Neural cell (in vitro differentiated cells): ENCODE measurements around the gene PSMG3. TPM values are rescaled to one million over a fixed set of nuclear protein-coding genes. Genes with fewer than 3 reads are reported as not detected.
A peak's percentile ranks its signal among the peaks of the same experiment; 100 is the strongest.

Source experiments
- H2AFZ ChIP-seq: fragments of 200-600, 300-800 bp; sonication (generic), shearing (Covaris generic); 2 replicates; pipeline ENCODE4 v1.6.0; 2014; ENCODE audit warnings: low read depth, mild to moderate bottlenecking, antibody characterized with exemption, low read length, moderate library complexity
- H3F3A ChIP-seq: fragments of 200-600 bp; shearing (Covaris generic); 2 replicates; pipeline ENCODE4 v1.6.1; 2016; ENCODE audit warnings: mild to moderate bottlenecking, moderate library complexity, mixed read lengths, antibody characterized with exemption, low read length; ENCODE audit not compliant: insufficient read depth, poor library complexity, severe bottlenecking
- H3K27ac ChIP-seq: fragments of 200-600, 300-800 bp; sonication (generic), shearing (Covaris generic); 2 replicates; pipeline ENCODE4 v1.5.1; 2014; ENCODE audit warnings: mild to moderate bottlenecking, low read length, moderate library complexity
- H3K27me3 ChIP-seq: fragments of 300-800, 200-600 bp; sonication (generic), shearing (Covaris generic); 2 replicates; pipeline ENCODE4 v1.6.0; 2014; ENCODE audit warnings: mild to moderate bottlenecking, low read depth, low read length, moderate library complexity; ENCODE audit not compliant: insufficient read depth
- H3K36me3 ChIP-seq: fragments of 300-800, 200-600 bp; sonication (generic), shearing (Covaris generic); 2 replicates; pipeline ENCODE4 v1.5.1; 2014; ENCODE audit warnings: mild to moderate bottlenecking, antibody characterized with exemption, low read length, moderate library complexity; ENCODE audit not compliant: insufficient read depth
- H3K4me2 ChIP-seq: fragments of 300-800, 200-600 bp; sonication (generic), shearing (Covaris generic); 2 replicates; pipeline ENCODE4 v1.6.0; 2014; ENCODE audit warnings: mild to moderate bottlenecking, low read length
- H3K4me3 ChIP-seq: fragments of 300-800, 200-600 bp; sonication (generic), shearing (Covaris generic); 2 replicates; pipeline ENCODE4 v1.5.1; 2014; ENCODE audit warnings: mild to moderate bottlenecking, low read length, moderate library complexity
- H3K79me2 ChIP-seq: fragments of 200-600 bp; shearing (Covaris generic); replicated peaks from 2 replicates; pipeline ENCODE4 v1.6.0; 2014; ENCODE audit warnings: mild to moderate bottlenecking, low read length, moderate library complexity; ENCODE audit not compliant: insufficient read depth
- H3K9ac ChIP-seq: fragments of 300-800, 200-600 bp; sonication (generic), shearing (Covaris generic); 2 replicates; pipeline ENCODE4 v1.6.1; 2016; ENCODE audit warnings: mild to moderate bottlenecking, low read length, mixed read lengths
- H3K9me2 ChIP-seq: fragments of 200-600 bp; shearing (Covaris generic); 2 replicates; pipeline ENCODE4 v1.6.1; 2016; ENCODE audit warnings: mild to moderate bottlenecking, low read length, mixed read lengths; ENCODE audit not compliant: insufficient read depth
- H3K9me3 ChIP-seq: fragments of 200-600, 300-800 bp; sonication (generic), shearing (Covaris generic); 2 replicates; pipeline ENCODE4 v1.6.1; 2016; ENCODE audit warnings: mild to moderate bottlenecking, mixed run types, low read length, moderate library complexity, mixed read lengths
- H4K20me1 ChIP-seq: fragments of 200-600 bp; shearing (Covaris generic); 2 replicates; pipeline ENCODE4 v1.6.1; 2016; ENCODE audit warnings: mild to moderate bottlenecking, mixed run types; ENCODE audit not compliant: insufficient read depth
- EP300 ChIP-seq: fragments of 450-650 bp; conservative IDR thresholded peaks from 2 replicates; pipeline ENCODE4 v1.6.1; 2014; ENCODE audit warnings: antibody characterized with exemption, mild to moderate bottlenecking, moderate library complexity; ENCODE audit not compliant: poor library complexity, severe bottlenecking
- EZH2 ChIP-seq: fragments of 200-600, 300-800 bp; shearing (Covaris generic), sonication (generic); IDR thresholded peaks from 2 replicates; pipeline ENCODE4 v1.6.1; 2014; ENCODE audit warnings: antibody characterized with exemption, low read length, borderline replicate concordance, mild to moderate bottlenecking; ENCODE audit not compliant: insufficient read depth, poor library complexity, severe bottlenecking
- MXI1 ChIP-seq: fragments of 450-650 bp; conservative IDR thresholded peaks from 2 replicates; pipeline ENCODE4 v1.6.1; 2014; ENCODE audit warnings: antibody characterized with exemption, mild to moderate bottlenecking; ENCODE audit not compliant: poor library complexity, severe bottlenecking
- POLR2AphosphoS5 ChIP-seq: IDR thresholded peaks from 2 replicates; pipeline ENCODE4 v1.6.1; 2012
- RAD21 ChIP-seq: fragments of 450-650 bp; conservative IDR thresholded peaks from 2 replicates; pipeline ENCODE4 v1.6.1; 2014; ENCODE audit warnings: antibody characterized with exemption, mild to moderate bottlenecking, moderate library complexity
- SMC3 ChIP-seq: fragments of 450-650 bp; conservative IDR thresholded peaks from 2 replicates; pipeline ENCODE4 v1.6.1; 2014; ENCODE audit warnings: antibody characterized with exemption, mild to moderate bottlenecking, moderate library complexity; ENCODE audit not compliant: poor library complexity
- TAF1 ChIP-seq: IDR thresholded peaks from 2 replicates; pipeline ENCODE4 v1.6.1; 2012; ENCODE audit warnings: low read depth
- polyA plus RNA-seq: library from polyadenylated mRNA; depleted of rRNA; stranded (reverse); fragments of >200 nt; gene quantifications from 2 replicates; pipeline ENCODE4 v1.2.3, GENCODE V29; 2014
- TF ChIP-seq, protein P1 (sequence below): IDR thresholded peaks from 2 replicates; pipeline ENCODE4 v1.6.1; 2012; ENCODE audit warnings: borderline replicate concordance
- TF ChIP-seq, protein P2 (sequence below): fragments of 450-650 bp; IDR thresholded peaks from 2 replicates; pipeline ENCODE4 v1.5.1; 2014; ENCODE audit warnings: antibody characterized with exemption, mild to moderate bottlenecking, moderate library complexity; ENCODE audit not compliant: poor library complexity, severe bottlenecking

PSMG3 gene
- polyA plus RNA-seq, 1 donor from 2014 or later, result 50.6 TPM

DNA sequence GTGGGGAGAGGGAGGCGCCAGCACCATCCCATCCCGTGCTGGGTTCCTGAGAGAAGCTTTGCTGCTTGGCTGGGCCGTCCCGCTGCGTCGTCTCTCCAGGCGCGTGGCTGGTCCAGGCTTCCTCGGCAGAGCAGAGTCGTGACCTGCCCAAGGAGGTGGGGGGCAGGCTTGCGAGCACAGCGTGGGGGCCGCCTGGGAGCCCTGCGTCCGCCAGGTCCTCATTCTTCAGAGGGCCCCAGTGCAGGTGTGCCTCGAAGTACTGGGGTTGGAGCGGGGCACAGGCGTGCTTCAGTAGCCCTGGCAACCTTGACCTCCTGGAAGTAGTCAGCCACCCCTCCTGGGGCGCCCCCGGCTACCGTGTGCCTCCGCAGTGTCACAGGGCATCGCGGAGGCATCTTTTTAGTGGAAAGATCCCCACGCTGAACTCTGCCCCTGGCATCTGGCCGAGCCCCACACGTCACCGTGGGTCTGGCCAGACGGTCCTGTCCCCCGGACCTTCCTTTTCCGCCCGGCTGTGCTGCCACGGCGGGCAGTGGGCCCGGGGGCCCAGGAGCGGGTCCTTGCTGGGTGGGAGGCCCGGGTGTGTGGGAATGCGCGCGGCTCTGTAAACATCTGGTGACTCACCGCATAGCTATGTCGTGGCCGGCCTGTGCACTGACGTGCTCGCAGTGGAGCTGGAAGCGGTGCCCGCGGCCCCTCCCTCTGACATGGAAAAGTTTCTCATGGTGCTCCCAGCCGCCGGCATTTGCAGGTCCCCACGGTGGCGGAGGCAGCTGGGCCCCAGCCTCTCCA, 32.9 kb downstream of the PSMG3 start:
- TF ChIP-seq TAF1 (no peak), EZH2 (no peak), MXI1 (no peak), RAD21 (no peak), SMC3 (no peak), POLR2AphosphoS5 (no peak), EP300 (no peak)
- TF ChIP-seq, protein P1, sequence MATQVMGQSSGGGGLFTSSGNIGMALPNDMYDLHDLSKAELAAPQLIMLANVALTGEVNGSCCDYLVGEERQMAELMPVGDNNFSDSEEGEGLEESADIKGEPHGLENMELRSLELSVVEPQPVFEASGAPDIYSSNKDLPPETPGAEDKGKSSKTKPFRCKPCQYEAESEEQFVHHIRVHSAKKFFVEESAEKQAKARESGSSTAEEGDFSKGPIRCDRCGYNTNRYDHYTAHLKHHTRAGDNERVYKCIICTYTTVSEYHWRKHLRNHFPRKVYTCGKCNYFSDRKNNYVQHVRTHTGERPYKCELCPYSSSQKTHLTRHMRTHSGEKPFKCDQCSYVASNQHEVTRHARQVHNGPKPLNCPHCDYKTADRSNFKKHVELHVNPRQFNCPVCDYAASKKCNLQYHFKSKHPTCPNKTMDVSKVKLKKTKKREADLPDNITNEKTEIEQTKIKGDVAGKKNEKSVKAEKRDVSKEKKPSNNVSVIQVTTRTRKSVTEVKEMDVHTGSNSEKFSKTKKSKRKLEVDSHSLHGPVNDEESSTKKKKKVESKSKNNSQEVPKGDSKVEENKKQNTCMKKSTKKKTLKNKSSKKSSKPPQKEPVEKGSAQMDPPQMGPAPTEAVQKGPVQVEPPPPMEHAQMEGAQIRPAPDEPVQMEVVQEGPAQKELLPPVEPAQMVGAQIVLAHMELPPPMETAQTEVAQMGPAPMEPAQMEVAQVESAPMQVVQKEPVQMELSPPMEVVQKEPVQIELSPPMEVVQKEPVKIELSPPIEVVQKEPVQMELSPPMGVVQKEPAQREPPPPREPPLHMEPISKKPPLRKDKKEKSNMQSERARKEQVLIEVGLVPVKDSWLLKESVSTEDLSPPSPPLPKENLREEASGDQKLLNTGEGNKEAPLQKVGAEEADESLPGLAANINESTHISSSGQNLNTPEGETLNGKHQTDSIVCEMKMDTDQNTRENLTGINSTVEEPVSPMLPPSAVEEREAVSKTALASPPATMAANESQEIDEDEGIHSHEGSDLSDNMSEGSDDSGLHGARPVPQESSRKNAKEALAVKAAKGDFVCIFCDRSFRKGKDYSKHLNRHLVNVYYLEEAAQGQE, result no peak
- TF ChIP-seq, protein P2, sequence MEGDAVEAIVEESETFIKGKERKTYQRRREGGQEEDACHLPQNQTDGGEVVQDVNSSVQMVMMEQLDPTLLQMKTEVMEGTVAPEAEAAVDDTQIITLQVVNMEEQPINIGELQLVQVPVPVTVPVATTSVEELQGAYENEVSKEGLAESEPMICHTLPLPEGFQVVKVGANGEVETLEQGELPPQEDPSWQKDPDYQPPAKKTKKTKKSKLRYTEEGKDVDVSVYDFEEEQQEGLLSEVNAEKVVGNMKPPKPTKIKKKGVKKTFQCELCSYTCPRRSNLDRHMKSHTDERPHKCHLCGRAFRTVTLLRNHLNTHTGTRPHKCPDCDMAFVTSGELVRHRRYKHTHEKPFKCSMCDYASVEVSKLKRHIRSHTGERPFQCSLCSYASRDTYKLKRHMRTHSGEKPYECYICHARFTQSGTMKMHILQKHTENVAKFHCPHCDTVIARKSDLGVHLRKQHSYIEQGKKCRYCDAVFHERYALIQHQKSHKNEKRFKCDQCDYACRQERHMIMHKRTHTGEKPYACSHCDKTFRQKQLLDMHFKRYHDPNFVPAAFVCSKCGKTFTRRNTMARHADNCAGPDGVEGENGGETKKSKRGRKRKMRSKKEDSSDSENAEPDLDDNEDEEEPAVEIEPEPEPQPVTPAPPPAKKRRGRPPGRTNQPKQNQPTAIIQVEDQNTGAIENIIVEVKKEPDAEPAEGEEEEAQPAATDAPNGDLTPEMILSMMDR, result no peak
- Histone ChIP-seq H3K27me3 (no peaks in the 10 kb centered on the region), H3K79me2 (peaks cover 13% of the 10 kb centered on the region), H3K9me2 (no peaks in the 10 kb centered on the region), H3F3A (no peaks in the 10 kb centered on the region), H3K4me2 (no peak overlapping the region), H4K20me1 (no peaks in the 10 kb centered on the region), H3K36me3 (no peaks in the 10 kb centered on the region), H3K4me3 (peak overlapping the region; percentile 61), H2AFZ (no peak overlapping the region), H3K9me3 (no peaks in the 10 kb centered on the region), H3K9ac (peak overlapping the region; percentile 67), H3K27ac (peak overlapping the region; percentile 56)

DNA sequence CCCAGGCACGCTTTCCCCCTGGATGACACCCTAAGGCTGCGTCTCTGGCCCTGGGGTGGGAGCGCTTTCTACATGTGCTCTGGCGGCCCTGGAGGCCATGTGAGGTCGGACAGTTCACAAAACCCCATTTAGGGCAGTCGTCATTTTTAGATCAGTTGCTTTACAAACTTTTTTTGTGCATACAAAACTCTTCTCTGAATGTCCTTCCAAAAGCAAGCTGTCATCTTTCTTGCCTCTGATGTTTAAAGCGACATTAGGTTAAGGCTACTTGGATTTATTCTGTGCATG, 33.4 kb downstream of the PSMG3 start:
- no peaks in the 10 kb centered on the region for H3K36me3 ChIP-seq
- no peaks in the 10 kb centered on the region for H3K9me3 ChIP-seq
- no peaks in the 10 kb centered on the region for H3F3A ChIP-seq
- no peak overlapping the region for H3K9ac ChIP-seq
- peaks cover 13% of the 10 kb centered on the region for H3K79me2 ChIP-seq
- H4K20me1 ChIP-seq, result no peaks in the 10 kb centered on the region
- H2AFZ ChIP-seq, result no peak overlapping the region
- no peak overlapping the region for H3K27ac ChIP-seq
- TF ChIP-seq, protein P2, result no peak
- TF ChIP-seq EP300 (no peak), RAD21 (no peak), MXI1 (no peak), TAF1 (no peak)
- TF ChIP-seq, protein P1, result no peak
- no peak overlapping the region for H3K4me3 ChIP-seq
- no peak overlapping the region for H3K4me2 ChIP-seq
- H3K9me2 ChIP-seq, result no peaks in the 10 kb centered on the region
- H3K27me3 ChIP-seq, result no peaks in the 10 kb centered on the region
